GM12892 (cell line): Measurements from ENCODE around the gene DDC.

ENCODE experiments used
- DNase-seq: peaks from one replicate; pipeline ENCODE4 v3.0.0; 2011; ENCODE audit not compliant: insufficient read length
- FAIRE-seq: peaks from 2 replicates; lab custom pipeline; 2011; peaks lifted over from hg19 to GRCh38; lab: Jason Lieb, UNC
- POLR2A ChIP-seq: IDR thresholded peaks from 2 replicates; pipeline ENCODE4 v1.6.1; 2011; ENCODE audit warnings: low read depth, low read length, control low read depth
- POLR2AphosphoS5 ChIP-seq: IDR thresholded peaks from 2 replicates; pipeline ENCODE4 v1.6.1; 2011; ENCODE audit warnings: low read depth, low read length, control low read depth
- TAF1 ChIP-seq: IDR thresholded peaks from 2 replicates; pipeline ENCODE4 v1.6.1; 2011; ENCODE audit warnings: low read depth, mild to moderate bottlenecking, control low read depth, low read length, borderline replicate concordance

DDC gene

DNA sequence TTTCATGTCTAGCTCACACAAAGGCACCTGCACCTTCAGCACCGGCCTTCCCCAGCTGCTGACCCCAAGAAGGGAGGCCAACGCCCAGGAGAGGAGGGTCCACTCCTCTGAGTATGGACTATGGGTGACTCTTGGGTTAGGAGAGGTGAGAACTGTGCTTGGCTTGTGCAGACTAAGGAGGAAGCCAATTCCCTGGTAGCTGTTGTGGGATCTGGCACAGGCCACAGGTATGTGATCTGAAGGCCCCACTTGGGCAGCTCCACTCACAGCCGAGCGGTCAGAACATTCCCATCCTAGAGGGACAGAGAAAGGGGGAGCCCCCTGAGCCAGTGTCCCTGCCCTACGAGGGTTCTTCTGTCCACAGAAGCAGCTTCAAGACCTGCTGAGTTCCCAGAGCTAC, 62.3 kb downstream of the DDC start:
- DNase-seq (no peak), FAIRE-seq (no peak)
- no peak for TF ChIP-seq TAF1
- no peak for TF ChIP-seq POLR2AphosphoS5
- TF ChIP-seq POLR2A, result no peak

DNA sequence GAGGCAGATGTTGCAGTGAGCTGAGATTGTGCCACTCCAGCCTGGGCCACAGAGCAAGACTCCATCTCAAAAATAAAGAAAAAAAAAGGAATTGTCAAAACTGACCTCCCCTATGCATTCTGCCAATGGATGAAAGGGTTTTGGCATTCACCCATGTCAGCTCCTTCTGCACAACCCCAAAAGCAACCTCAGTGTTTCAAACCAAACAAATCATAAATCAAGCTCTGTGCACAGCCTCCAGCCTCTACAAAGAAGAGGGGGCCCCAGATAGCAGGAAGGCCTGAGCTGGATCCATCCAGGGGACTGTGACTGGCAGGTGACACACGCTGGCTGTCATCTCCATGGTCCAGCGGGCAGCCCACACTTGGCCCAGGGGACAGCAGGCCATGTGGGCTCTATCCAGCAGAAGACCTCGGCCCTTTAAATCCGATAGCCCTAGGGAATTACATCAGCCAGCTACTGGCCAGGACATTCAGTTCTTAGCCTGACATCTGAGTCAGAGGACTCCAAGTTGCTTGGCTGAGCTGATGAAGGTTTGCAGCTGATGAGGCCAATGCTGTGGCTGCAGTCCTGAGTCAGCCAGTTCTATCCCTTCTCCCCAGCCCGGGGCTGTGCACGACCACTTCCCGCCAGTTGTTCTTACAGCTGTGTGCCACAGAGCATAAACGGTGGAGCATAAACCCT, 63.1 kb downstream of the DDC start:
- FAIRE-seq (no peak), DNase-seq (no peak)
- TF ChIP-seq TAF1 (no peak), POLR2A (no peak), POLR2AphosphoS5 (no peak)

DNA sequence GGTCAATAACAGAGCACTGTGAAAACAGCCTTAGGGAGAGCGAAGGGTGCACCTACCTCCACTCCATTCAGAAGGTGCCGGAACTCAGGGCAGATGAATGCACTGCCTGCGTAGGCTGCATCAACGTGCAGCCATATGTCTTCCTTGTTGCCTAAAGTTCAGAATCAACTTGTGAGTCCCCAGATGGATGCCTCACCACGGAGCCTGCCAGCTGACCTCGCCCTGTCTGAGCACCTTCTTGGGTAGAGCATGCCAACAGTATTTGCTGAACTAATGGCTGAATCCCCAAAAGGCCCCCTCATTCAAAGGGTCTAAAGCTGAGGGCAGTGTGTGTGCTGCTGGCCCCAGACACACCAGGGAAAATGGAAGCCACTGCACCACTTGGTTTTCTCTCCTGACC, 66.1 kb downstream of the DDC start:
- FAIRE-seq (no peak), DNase-seq (no peak)
- TF ChIP-seq POLR2A, result no peak
- no peak for TF ChIP-seq POLR2AphosphoS5

DNA sequence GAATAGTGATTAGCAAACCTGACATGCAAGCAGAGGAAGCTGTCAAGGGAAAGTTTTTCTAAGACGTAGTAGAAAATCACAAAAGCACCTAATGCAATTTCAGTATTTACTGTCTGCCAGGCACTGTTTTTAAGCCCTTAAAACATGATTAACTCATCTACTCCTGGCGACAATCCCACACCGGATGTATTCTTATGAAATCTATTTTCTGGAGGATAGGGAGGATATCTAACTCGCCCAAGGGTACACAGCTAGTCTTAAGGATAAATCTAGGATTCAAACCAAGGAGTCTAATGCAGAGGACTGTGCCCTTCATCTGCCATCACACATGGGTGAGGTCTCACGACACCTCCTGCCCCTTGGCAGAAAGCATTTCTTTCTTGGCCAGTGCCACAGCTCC, 67.2 kb downstream of the DDC start:
- TF ChIP-seq TAF1 (no peak), POLR2A (no peak), POLR2AphosphoS5 (no peak)
- FAIRE-seq, result no peak
- DNase-seq, result no peak

DNA sequence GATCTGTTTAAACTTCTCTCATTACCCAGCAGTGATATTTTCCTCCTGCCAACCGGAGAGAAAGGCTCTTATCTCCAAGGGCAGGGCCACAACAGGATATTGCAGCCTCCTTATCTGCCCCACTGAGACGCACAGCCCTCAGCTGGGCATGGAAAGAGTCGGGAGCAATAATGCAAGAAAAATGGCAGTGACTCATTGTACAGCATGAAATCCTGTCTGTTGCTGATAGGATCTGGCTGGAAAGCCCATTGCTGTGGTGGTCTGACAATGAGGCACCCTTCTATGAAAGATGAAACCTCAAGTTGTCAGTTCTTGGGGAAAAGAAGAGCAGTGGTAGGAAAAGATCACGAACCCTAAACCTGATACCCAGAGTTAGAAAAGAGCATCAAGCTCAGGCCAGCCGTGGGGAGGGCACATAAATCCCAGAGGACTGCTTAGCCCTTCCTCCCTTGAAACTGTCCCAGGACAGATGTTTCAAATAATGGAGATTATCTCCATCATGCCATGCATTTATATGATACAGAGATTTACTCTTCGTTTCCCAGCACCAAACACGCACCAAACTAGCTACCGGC, 68.0 kb downstream of the DDC start:
- DNase-seq, result no peak
- no peak for TF ChIP-seq POLR2AphosphoS5
- TF ChIP-seq TAF1, result no peak
- no peak for TF ChIP-seq POLR2A
- no peak for FAIRE-seq

DNA sequence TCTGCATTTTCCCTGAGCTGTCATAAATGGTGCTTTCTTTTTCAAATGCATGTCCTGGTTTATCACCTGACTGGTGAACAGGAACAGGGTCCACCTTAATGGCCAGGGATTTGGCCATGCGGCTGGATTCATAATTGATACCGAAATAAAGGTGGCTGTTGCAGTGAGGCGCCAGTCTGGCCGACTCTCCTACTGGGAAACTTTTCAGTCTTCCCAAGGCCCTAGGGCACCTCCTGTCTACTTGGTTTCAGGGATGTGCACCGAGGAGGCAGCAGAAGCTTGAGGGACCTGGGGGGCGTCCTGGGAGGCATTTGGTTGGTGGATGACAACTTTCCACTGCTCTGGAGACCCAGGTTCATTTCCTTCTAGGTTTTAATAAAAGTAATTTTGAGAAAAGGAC, 68.6 kb downstream of the DDC start:
- FAIRE-seq (no peak), DNase-seq (no peak)

DNA sequence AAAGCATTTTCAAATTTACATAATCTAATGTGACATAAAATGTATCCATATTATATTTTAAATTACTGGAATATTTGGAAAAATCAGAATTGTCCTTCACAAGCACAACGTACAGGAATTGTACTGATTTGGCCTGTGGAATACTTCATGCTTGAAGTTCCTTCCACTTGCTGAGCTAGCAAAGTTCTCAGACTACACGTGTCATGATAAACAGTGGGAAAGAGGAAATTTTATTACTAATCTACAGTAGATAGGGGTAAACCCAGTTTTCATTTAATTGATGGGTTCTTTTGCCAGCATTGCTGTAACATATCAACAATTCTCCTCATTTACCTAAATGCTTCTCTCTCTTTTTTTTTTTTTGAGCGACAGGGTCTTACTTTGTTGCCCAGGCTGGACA, 69.5 kb downstream of the DDC start:
- DNase-seq (no peak), FAIRE-seq (no peak)
- TF ChIP-seq POLR2A (no peak), TAF1 (no peak), POLR2AphosphoS5 (no peak)

More for the DNA sequence above, 68.6 kb downstream of the DDC start:
- no peak for TF ChIP-seq POLR2AphosphoS5
- no peak for TF ChIP-seq TAF1
- TF ChIP-seq POLR2A, result no peak

DNA sequence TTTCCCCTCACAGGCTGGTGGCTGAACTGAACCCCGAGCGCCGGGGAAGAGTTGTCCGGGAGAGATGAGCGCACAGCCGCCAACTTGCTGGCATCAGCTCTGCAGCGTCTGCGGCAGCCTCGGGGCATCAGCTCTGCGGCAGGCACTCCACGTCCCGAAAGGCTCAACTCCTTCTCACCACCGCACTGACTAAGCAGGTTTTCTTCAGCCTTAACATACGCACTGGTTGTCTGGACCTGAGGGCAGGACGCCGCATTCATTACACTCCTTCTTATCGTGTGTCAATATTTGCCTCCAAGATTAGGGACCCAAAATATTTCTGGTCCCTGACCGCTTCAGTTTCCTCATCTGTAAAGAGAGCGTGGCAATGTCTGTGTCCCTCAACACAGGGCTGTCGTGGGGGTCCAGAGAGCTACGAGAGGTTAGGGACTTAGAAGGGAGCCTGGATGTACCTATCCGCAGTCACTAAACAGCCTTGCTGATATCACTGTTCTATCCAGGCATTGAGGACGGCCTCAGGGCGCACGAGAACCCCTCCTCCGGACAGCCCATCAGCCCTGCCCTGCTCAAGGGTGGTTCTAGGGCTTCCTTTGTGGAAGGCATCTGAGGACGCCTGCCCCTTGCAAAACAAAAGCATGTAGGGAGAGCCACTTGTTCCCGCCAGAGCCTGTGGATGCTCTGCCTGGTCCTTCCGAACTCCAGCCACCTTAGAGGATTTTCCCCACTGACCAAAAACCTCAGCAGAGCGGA, 72.3 kb downstream of the DDC start:
- no peak for DNase-seq
- TF ChIP-seq POLR2A (no peak), POLR2AphosphoS5 (no peak), TAF1 (no peak)
- FAIRE-seq, result no peak

DNA sequence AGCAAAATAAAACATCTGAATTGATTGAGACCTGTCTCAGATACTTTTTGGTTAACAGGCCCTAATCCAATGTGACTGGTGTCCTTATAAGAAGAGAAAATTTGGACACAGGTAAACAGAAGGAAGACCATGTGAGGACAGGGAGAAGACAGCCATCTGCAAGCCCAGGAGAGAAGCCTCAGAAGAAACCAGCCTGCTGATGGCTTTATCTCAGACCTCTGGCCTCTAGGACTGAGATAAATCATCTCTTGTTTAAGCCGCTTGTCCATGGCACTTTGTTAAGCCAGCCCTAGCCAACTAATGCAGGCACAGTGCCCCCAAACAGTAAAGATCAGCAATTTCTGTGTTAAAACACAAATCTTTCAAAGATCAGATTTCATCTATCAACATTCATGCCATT, 73.3 kb downstream of the DDC start:
- no peak for FAIRE-seq
- no peak for TF ChIP-seq TAF1
- no peak for TF ChIP-seq POLR2AphosphoS5
- TF ChIP-seq POLR2A, result no peak
- no peak for DNase-seq

DNA sequence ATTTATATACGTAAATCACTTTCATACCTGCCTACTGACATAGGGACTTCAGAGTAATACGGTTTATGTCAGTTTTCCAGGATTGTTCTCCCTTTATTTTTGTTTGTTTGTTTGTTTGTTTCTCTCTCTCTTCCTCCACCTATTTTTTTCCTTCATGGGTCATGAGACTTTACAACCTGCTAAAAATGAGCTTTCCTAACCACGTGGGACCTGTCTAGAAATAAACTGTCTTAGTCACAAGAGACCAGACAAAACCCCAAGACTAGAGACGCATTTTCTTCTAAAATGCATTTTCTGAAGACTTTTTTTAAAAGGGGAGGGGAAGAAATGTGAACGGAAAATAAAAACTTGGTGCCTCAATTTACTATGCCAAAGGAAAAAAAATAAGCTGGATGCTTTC, 74.0 kb downstream of the DDC start:
- no peak for TF ChIP-seq TAF1
- TF ChIP-seq POLR2AphosphoS5, result no peak
- no peak for TF ChIP-seq POLR2A
- no peak for DNase-seq
- FAIRE-seq, result no peak

DNA sequence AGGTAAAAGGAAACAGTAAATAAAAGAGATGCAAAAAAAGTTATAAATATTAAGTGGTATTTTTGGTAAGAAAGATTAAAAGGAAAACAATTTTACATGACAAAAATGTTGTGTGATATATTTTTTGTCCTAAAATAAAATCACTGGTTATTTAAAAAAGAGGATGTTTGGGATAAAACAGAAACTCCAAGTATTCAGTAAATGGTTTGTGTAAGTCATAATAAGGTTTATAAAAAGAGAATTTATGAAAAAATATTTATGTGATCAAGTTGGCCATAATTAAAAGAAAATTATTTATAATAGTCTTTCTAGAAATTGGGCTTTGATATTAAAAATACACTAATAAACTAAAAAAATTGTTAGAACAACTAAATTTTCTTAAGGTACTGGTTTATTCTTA, 76.8 kb downstream of the DDC start:
- TF ChIP-seq POLR2A (no peak), POLR2AphosphoS5 (no peak), TAF1 (no peak)
- no peak for FAIRE-seq
- DNase-seq, result no peak

DNA sequence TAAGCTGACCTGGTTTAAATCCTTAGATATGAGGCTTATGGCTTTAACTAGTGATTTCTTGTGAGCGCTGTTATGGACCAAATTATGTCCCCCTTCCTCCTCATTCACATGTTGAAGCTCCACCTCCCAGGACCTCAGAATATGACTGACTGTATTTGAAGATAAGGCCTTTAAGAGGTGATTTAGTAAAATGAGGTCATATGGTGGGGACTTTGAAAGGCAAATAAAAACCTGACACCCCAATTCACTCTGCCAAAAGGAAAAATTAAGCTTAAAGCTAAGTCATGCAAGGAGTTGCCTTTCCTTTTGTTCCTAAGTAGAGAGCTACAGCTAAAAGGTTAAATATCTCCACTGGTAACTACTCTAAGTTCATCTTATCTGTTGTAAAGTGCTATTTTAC, 78.7 kb downstream of the DDC start:
- DNase-seq (no peak), FAIRE-seq (no peak)
- TF ChIP-seq POLR2AphosphoS5 (no peak), POLR2A (no peak), TAF1 (no peak)

DNA sequence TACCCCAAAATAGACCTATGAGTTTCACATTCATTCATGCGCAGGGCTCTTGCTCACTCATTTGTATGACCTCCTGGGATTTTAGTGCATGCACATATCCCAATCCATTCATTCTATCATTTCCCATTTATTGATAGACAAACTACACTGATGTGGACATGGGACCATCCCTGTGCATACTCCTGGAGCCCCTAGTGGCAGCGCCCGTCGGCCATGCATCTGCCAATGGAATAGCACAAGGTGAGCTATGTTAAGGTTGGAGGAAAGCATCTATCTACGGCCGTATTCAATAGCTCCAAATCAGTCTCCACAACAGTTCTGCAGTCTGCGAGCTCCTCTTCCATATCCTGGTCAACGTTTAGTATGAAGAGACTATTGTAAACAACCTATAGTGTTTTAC, 83.3 kb downstream of the DDC start:
- no peak for TF ChIP-seq POLR2AphosphoS5
- TF ChIP-seq POLR2A, result no peak
- TF ChIP-seq TAF1, result no peak
- no peak for DNase-seq
- FAIRE-seq, result no peak
